Activated T-cell treated with anti-CD3 and anti-CD28 coated beads for 48 hours (primary cell): ENCODE measurements around the gene ARMC7.

Experiments
- DNase-seq: peaks from one replicate; pipeline ENCODE4 v3.0.0-alpha.2; 2020; ENCODE audit warnings: low read depth

Gene ARMC7

GRCh38 chr17:75078284-75079022 is 31.3 kb upstream of the ARMC7 start:
- no peak for DNase-seq

GRCh38 chr17:75079023-75079373 is 30.8 kb upstream of the ARMC7 start:
- no peak for DNase-seq

- DNase-seq, result no peak
Observed at GRCh38 chr17:75081611-75082540, 27.9 kb upstream of the ARMC7 start.

GRCh38 chr17:75082683-75083082 is 27.1 kb upstream of the ARMC7 start:
- DNase-seq, result no peak

GRCh38 chr17:75084039-75084660 is 25.6 kb upstream of the ARMC7 start:
- DNase-seq, result no peak

GRCh38 chr17:75086496-75087181 is 23.1 kb upstream of the ARMC7 start:
- DNase-seq, result no peak

GRCh38 chr17:75087182-75087557 is 22.6 kb upstream of the ARMC7 start:
- DNase-seq, result no peak

- DNase-seq, result no peak
Observed at GRCh38 chr17:75087558-75088453, 22.0 kb upstream of the ARMC7 start, which contains the start of gene SLC16A5. SLC16A5 (plus strand) TSS chr17:75087954; CDS start chr17:75093637, 5,683 bp downstream.

GRCh38 chr17:75088465-75089417 is 21.0 kb upstream of the ARMC7 start:
- no peak for DNase-seq

GRCh38 chr17:75090871-75091854 is 18.6 kb upstream of the ARMC7 start:
- no peak for DNase-seq

GRCh38 chr17:75091855-75092327 is 17.9 kb upstream of the ARMC7 start:
- DNase-seq, result no peak

GRCh38 chr17:75093548-75094158 is 16.1 kb upstream of the ARMC7 start:
- DNase-seq, result no peak

GRCh38 chr17:75094871-75095399 is 14.8 kb upstream of the ARMC7 start:
- DNase-seq, result no peak

GRCh38 chr17:75096082-75096625 is 13.6 kb upstream of the ARMC7 start:
- DNase-seq, result no peak

GRCh38 chr17:75097865-75098264 is 11.9 kb upstream of the ARMC7 start:
- DNase-seq, result no peak

- DNase-seq, result no peak
Observed at GRCh38 chr17:75098861-75099260, 10.9 kb upstream of the ARMC7 start.

GRCh38 chr17:75099881-75100595 is 9.7 kb upstream of the ARMC7 start:
- no peak for DNase-seq
